Measurements from ENCODE around the gene CAPN2. TPM values are rescaled to one million over a fixed set of nuclear protein-coding genes. Genes with fewer than 3 reads are reported as not detected.

Gene CAPN2
- total RNA-seq, 1 donor from 2014 or later: 184 TPM

DNA sequence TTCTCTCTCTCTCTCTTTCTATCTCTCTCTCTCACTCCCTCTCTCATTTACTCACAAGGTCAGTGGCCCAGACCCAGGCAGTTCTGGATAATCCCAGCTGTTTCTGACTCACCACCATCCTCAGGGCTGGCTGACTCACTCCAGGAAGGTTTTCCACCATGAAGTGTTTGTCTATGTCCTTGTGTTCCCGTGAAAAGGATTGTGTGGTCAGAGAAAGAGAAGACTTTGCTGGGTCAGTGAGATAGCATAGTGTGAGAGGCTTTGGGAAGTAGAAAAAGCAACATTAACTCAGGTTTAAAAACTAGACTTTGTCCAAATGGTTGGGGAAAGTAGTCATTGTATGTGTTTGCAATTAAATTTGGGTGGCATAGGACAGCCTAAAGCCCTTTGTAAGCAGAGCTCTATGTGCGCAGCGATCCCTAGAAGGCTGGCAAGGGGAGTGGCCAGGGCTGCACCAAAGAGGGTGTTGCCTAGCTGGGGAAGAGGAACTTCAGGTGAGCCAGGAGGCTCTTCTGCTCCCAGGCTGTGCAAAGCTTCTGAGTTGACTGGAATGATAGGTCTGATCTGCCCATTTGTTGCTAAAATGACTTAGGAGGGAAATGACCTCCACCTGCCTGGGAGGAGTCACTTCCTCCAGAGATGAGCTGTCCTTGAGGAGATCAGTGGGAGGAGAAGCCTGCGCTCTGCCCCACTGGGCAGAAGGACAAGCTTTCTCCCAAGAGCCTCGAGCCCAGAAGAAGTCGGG is 4.9 kb upstream of the CAPN2 start:
- Mint-ChIP-seq H3K4me1 (ENCODE audit: unreplicated experiment) (peaks cover 60% of the 10 kb centered on the region), H3K27ac (ENCODE audit: unreplicated experiment) (peak overlapping the region; percentile 5), H3K36me3 (ENCODE audit: low read depth, unreplicated experiment) (no peaks in the 10 kb centered on the region), H3K27me3 (ENCODE audit: unreplicated experiment) (peaks cover 3% of the 10 kb centered on the region), H3K9me3 (ENCODE audit: unreplicated experiment) (no peaks in the 10 kb centered on the region), H3K4me3 (ENCODE audit: unreplicated experiment) (no peak overlapping the region)
- TF ChIP-seq, protein P1, sequence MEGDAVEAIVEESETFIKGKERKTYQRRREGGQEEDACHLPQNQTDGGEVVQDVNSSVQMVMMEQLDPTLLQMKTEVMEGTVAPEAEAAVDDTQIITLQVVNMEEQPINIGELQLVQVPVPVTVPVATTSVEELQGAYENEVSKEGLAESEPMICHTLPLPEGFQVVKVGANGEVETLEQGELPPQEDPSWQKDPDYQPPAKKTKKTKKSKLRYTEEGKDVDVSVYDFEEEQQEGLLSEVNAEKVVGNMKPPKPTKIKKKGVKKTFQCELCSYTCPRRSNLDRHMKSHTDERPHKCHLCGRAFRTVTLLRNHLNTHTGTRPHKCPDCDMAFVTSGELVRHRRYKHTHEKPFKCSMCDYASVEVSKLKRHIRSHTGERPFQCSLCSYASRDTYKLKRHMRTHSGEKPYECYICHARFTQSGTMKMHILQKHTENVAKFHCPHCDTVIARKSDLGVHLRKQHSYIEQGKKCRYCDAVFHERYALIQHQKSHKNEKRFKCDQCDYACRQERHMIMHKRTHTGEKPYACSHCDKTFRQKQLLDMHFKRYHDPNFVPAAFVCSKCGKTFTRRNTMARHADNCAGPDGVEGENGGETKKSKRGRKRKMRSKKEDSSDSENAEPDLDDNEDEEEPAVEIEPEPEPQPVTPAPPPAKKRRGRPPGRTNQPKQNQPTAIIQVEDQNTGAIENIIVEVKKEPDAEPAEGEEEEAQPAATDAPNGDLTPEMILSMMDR (IDR thresholded peaks at IDR 0.05; ENCODE audit: unreplicated experiment): no peak
- no peak for DNase-seq (ENCODE audit: low spot score)

DNA sequence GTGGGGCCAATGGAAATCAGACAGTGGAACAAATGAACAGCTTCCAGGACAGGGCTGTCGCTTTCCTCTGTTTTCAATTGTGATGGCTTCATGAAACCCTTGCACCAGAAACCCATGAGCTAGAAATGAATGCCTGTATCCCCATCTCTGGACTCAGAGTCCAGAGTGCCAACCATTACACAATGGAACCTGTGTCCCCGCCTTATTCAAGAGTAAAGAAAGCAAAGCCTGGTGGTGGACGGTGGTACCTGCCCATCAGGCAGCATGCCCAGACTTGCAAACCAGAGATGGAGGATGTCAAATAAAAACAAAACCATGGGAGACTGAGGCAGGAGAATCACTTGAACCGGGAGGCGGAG is 4.4 kb upstream of the CAPN2 start:
- DNase-seq (ENCODE audit: low spot score): no peak
- Mint-ChIP-seq H3K4me3 (ENCODE audit: unreplicated experiment) (peak overlapping the region; percentile 57), H3K9me3 (ENCODE audit: unreplicated experiment) (no peaks in the 10 kb centered on the region), H3K36me3 (ENCODE audit: low read depth, unreplicated experiment) (no peaks in the 10 kb centered on the region), H3K27me3 (ENCODE audit: unreplicated experiment) (peaks cover 3% of the 10 kb centered on the region), H3K4me1 (ENCODE audit: unreplicated experiment) (peaks cover 58% of the 10 kb centered on the region), H3K27ac (ENCODE audit: unreplicated experiment) (peak overlapping the region; percentile 32)
- TF ChIP-seq, protein P1 (IDR thresholded peaks at IDR 0.05; ENCODE audit: unreplicated experiment): no peak

DNA sequence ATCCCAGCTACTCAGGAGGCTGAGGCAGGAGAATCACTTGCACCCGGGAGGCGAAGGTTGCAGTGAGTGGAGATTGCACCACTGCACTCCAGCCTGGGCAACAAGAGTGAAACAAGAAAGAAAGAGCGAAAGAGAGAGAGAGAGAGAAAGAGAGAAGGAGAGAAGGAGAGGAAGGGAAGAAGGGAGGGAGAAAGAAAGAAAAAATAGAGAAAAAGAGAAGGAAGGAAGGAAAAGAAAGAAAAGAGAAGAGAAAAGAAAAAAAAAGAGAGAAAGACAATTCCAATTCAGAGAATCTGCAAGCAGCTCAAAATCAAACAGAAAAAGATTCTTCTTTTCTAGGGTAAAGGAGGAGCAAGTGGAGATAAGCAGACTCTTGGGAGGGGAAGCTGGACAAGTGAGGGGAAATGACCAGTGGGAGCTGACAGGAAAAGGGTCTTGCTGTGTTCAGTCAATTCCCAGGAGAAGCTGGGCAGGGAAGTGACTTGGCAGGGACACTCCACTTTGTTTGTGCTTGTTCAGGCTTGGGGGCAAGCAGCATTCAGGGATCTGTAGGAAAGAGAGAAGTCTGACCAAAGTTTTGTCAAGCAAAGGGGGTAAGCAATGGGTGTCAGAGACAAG is 3.6 kb upstream of the CAPN2 start:
- peak overlapping the region; percentile 35 for H3K4me3 Mint-ChIP-seq (ENCODE audit: unreplicated experiment)
- DNase-seq (ENCODE audit: low spot score): peak; percentile 24
- peaks cover 3% of the 10 kb centered on the region for H3K27me3 Mint-ChIP-seq (ENCODE audit: unreplicated experiment)
- TF ChIP-seq, protein P1 (IDR thresholded peaks at IDR 0.05; ENCODE audit: unreplicated experiment): no peak
- H3K27ac Mint-ChIP-seq (ENCODE audit: unreplicated experiment): peak overlapping the region; percentile 97
- H3K9me3 Mint-ChIP-seq (ENCODE audit: unreplicated experiment): no peaks in the 10 kb centered on the region
- peaks cover 64% of the 10 kb centered on the region for H3K4me1 Mint-ChIP-seq (ENCODE audit: unreplicated experiment)
- H3K36me3 Mint-ChIP-seq (ENCODE audit: low read depth, unreplicated experiment): peaks cover 3% of the 10 kb centered on the region

DNA sequence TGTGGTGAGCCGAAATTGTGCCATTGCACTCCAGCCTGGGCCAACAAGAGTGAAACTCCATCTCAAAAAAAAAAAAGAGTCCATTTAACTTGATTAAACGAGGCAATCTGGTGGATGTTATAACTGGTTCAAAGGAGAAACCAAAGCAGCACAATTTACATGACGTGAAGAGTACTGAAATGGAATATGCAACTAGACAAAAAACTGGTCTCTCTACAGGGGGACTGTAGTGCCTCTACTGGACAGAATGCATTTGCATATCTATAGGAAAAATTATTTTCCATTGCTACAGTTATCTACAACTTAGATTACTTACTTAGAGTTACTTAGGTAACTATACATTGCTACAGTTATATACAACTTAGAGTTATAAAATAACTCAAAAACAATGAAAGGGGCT is 2.7 kb upstream of the CAPN2 start:
- Mint-ChIP-seq H3K4me3 (ENCODE audit: unreplicated experiment) (no peak overlapping the region), H3K9me3 (ENCODE audit: unreplicated experiment) (no peaks in the 10 kb centered on the region), H3K27ac (ENCODE audit: unreplicated experiment) (peak overlapping the region; percentile 97), H3K4me1 (ENCODE audit: unreplicated experiment) (peaks cover 68% of the 10 kb centered on the region), H3K36me3 (ENCODE audit: low read depth, unreplicated experiment) (peaks cover 7% of the 10 kb centered on the region), H3K27me3 (ENCODE audit: unreplicated experiment) (peaks cover 4% of the 10 kb centered on the region)
- TF ChIP-seq, protein P1 (IDR thresholded peaks at IDR 0.05; ENCODE audit: unreplicated experiment): no peak
- DNase-seq (ENCODE audit: low spot score): no peak
